IPS-NIHi7 (cell line): ENCODE results near the gene SYT12.
A peak's percentile ranks its signal among the peaks of the same experiment; 100 is the strongest.

Experiments used
- DNase-seq: peaks from one replicate; pipeline ENCODE4 v3.0.0; 2012; ENCODE audit warnings: mixed read lengths; ENCODE audit errors: extremely low spot score

Gene SYT12

GRCh38 chr11:67055812-67056211 lies 32.9 kb downstream of the SYT12 start:
- no peak for DNase-seq

GRCh38 chr11:67056267-67057204 lies 33.6 kb downstream of the SYT12 start, which contains the start of gene RHOD:
Gene RHOD (plus strand): TSS chr11:67056847. CDS start chr11:67056903, 56 bp downstream.
- peak; percentile 86 for DNase-seq

GRCh38 chr11:67057205-67057672 lies 34.3 kb downstream of the SYT12 start:
- no peak for DNase-seq

- no peak for DNase-seq
Measured at GRCh38 chr11:67058506-67058905, 35.6 kb downstream of the SYT12 start.

- no peak for DNase-seq
Measured at GRCh38 chr11:67059671-67060070, 36.7 kb downstream of the SYT12 start.

- no peak for DNase-seq
Measured at GRCh38 chr11:67060111-67060522, 37.2 kb downstream of the SYT12 start.

- no peak for DNase-seq
Measured at GRCh38 chr11:67062526-67063373, 39.8 kb downstream of the SYT12 start.

- DNase-seq = no peak
Measured at GRCh38 chr11:67066333-67066709, 43.4 kb downstream of the SYT12 start.

- DNase-seq = peak; percentile 99
Measured at GRCh38 chr11:67071420-67072284, 48.7 kb downstream of the SYT12 start.

GRCh38 chr11:67072295-67072694 lies 49.4 kb downstream of the SYT12 start:
- no peak for DNase-seq

GRCh38 chr11:67073908-67074307 lies 51.0 kb downstream of the SYT12 start:
- no peak for DNase-seq

- DNase-seq = no peak
Measured at GRCh38 chr11:67076202-67076601, 53.3 kb downstream of the SYT12 start.

- DNase-seq = no peak
Measured at GRCh38 chr11:67079065-67079705, 56.3 kb downstream of the SYT12 start.

- peak; percentile 62 for DNase-seq
Measured at GRCh38 chr11:67082071-67082791, 59.3 kb downstream of the SYT12 start.

GRCh38 chr11:67083786-67084366 lies 60.9 kb downstream of the SYT12 start:
- DNase-seq = no peak

GRCh38 chr11:67085617-67086016 lies 62.7 kb downstream of the SYT12 start:
- no peak for DNase-seq

GRCh38 chr11:67090717-67091116 lies 67.8 kb downstream of the SYT12 start:
- DNase-seq = no peak

GRCh38 chr11:67095214-67095507 lies 72.2 kb downstream of the SYT12 start:
- DNase-seq = no peak

- peak; percentile 7 for DNase-seq
Measured at GRCh38 chr11:67098799-67099429, 76.0 kb downstream of the SYT12 start.
